Thyroid gland (tissue), 4 donors: ENCODE results near the gene C11orf71.

Experiments
- POLR2A ChIP-seq, 2 donors: fragments of 450-650 bp; IDR thresholded peaks; one replicate each; pipeline ENCODE4 v1.6.1; 2017; ENCODE audit warnings: antibody characterized with exemption in 2 of 2, mild to moderate bottlenecking in 2 of 2, moderate library complexity in 1 of 2
- TF ChIP-seq, protein P1 (sequence below), 6 experiments: fragments of 200-600 bp in 3 of 6; fragments of 450-650 bp in 3 of 6; sonication (generic) in 3 of 6; IDR thresholded peaks; one replicate each; pipeline ENCODE4 v1.5.1; 2016 to 2019; ENCODE audit warnings: antibody characterized with exemption in 6 of 6, mild to moderate bottlenecking in 2 of 6, inconsistent platforms in 1 of 6, moderate library complexity in 1 of 6

DNA sequence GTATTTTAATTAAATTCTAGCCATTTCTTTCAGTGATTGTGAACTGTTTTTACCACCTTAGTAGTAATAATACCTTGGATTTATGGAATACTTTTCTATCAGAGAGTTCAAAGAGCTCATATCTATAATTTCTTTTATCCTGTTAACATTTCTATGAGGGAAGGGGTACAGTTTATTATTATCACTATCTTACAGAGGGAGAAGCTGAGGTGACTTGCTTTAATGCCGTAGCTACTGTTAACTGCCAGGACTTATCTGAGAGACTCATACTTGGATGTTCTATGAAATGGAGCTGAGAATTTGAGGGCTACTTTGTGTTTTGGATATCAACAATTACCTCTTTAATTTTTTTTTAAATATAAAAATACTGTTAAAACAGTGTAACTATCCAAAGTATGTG lies 42.2 kb upstream of the C11orf71 start:
- TF ChIP-seq, protein P1, sequence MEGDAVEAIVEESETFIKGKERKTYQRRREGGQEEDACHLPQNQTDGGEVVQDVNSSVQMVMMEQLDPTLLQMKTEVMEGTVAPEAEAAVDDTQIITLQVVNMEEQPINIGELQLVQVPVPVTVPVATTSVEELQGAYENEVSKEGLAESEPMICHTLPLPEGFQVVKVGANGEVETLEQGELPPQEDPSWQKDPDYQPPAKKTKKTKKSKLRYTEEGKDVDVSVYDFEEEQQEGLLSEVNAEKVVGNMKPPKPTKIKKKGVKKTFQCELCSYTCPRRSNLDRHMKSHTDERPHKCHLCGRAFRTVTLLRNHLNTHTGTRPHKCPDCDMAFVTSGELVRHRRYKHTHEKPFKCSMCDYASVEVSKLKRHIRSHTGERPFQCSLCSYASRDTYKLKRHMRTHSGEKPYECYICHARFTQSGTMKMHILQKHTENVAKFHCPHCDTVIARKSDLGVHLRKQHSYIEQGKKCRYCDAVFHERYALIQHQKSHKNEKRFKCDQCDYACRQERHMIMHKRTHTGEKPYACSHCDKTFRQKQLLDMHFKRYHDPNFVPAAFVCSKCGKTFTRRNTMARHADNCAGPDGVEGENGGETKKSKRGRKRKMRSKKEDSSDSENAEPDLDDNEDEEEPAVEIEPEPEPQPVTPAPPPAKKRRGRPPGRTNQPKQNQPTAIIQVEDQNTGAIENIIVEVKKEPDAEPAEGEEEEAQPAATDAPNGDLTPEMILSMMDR (IDR thresholded peaks at IDR 0.05) = no peak
- TF ChIP-seq POLR2A (IDR thresholded peaks at IDR 0.05) = no peak
